ENCODE results near the gene DPP8.

DNA sequence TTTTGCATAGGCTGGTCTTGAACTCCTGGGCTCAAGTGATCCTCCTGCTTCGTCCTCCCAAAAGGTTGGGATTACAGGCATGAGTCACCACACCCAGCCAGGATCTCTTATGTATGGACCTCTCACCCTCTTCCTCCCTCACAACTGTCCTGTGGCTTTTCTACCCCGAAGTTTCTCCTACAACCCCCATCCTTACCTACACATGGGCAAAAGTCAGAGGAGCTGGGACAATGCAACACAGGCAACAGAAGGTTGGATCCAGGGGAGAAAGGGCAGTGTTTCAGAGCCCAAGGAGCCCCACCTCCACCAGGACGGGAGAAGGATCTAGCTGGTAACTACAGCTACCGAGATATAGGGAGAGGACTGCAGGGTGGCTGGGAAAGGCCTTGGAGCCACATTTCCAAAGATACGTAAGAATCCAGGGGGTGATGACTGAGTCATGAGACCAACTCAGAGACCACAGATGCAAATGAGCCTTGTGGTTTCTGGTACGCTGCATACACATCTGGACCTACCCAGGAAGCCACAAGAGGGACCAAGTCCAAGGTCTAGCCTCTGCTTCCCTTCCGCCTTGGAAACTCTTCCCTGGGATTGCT is 108.4 kb downstream of the DPP8 start:
- no peak for TF ChIP-seq EZH2 (IDR thresholded peaks at IDR 0.05)
- TF ChIP-seq CTCF (IDR thresholded peaks at IDR 0.05) = no peak

Data from neural progenitor cell (in vitro differentiated cells).